22Rv1 (cell line): ENCODE measurements around the gene CRNKL1.

Experiments
- CTCF ChIP-seq: fragments of 450-650 bp; IDR thresholded peaks from 2 replicates; pipeline ENCODE4 v1.5.1; 2017; ENCODE audit warnings: mild to moderate bottlenecking
- ZFX ChIP-seq: fragments of 450-650 bp; IDR thresholded peaks from 2 replicates; pipeline ENCODE4 v1.6.1; 2017; ENCODE audit warnings: antibody characterized with exemption, borderline replicate concordance

GRCh38 chr20:20089018-20089417, 36.8 kb upstream of the CRNKL1 start:
- TF ChIP-seq CTCF (no peak), ZFX (no peak)
